HepG2 (cell line): Measurements from ENCODE around the gene BFAR. TPM values are rescaled to one million over a fixed set of nuclear protein-coding genes. Genes with fewer than 3 reads are reported as not detected.
"Not testable (repeated sequence)": the region's sequence is repeated elsewhere in the genome, so short reads cannot be mapped to it uniquely, and the experiment has no call there.

Experiments used
- ATAC-seq: fragments of 200-7000 bp; cut with Tn5 transposase; 3 replicates; pipeline ENCODE4 v1.9.1; 2020; ENCODE audit warnings: mild to moderate bottlenecking, moderate library complexity
- BruUV-seq: library from RNA; stranded (reverse); fragments of 400-500 nt; replicated peaks from 2 replicates; lab custom pipeline; 2021; lab: Mats Ljungman, UMichigan
- CTCF ChIA-PET: fragments of 300-600 bp; formaldehyde crosslinking; extraction: SDS; loops from one replicate; lab custom pipeline; 2021; ENCODE audit warnings: low total read pairs, inconsistent platforms, low intra/inter-chr PET ratio; lab: Yijun Ruan, JAX
- POLR2A ChIA-PET: fragments of 350-600 bp; sonication (Branson Sonifier 250); formaldehyde crosslinking; loops from one replicate; lab custom pipeline; 2020; ENCODE audit warnings: antibody characterized with exemption, inconsistent platforms; lab: Yijun Ruan, JAX
- DNase-seq: peaks from one replicate; pipeline ENCODE4 v3.0.0-alpha.2; 2015; ENCODE audit warnings: low spot score
- FAIRE-seq: peaks from 3 replicates; lab custom pipeline; 2011; peaks lifted over from hg19 to GRCh38; lab: Jason Lieb, UNC
- H2AFZ ChIP-seq: one replicate; pipeline ENCODE4 v1.6.1; 2011; ENCODE audit warnings: low read length, inconsistent platforms
- H3K27ac ChIP-seq: fragments of 300-600 bp; 3 replicates; pipeline ENCODE4 v1.8.0; 2011; ENCODE audit warnings: mixed run types, mild to moderate bottlenecking, mixed read lengths, low read length, inconsistent platforms; ENCODE audit not compliant: insufficient read depth; ENCODE audit errors: extremely low read length
- H3K27me3 ChIP-seq, 2 experiments: fragments of 200-600 bp in 1 of 2; 2 replicates in 1 of 2; 3 replicates in 1 of 2; pipeline versions ENCODE4 v1.6.0 to v1.8.0; 2011; ENCODE audit warnings: low read length in 2 of 2, mild to moderate bottlenecking in 2 of 2, moderate library complexity in 2 of 2, inconsistent platforms in 1 of 2; ENCODE audit not compliant: insufficient read depth in 2 of 2, control insufficient read depth in 1 of 2
- H3K36me3 ChIP-seq, 2 experiments: fragments of 200-600 bp in 1 of 2; replicated peaks in 1 of 2; 2 replicates in 1 of 2; 3 replicates in 1 of 2; pipeline versions ENCODE4 v1.5.1 to v1.8.0; 2011; ENCODE audit warnings: low read length in 2 of 2, inconsistent platforms in 1 of 2; ENCODE audit not compliant: insufficient read depth in 2 of 2, control insufficient read depth in 1 of 2
- H3K4me1 ChIP-seq: 2 replicates; pipeline ENCODE4 v1.5.1; 2012; ENCODE audit warnings: low read length, inconsistent platforms; ENCODE audit not compliant: insufficient read depth
- H3K4me2 ChIP-seq: 2 replicates; pipeline ENCODE4 v1.6.0; 2011; ENCODE audit warnings: low read depth, low read length, inconsistent platforms
- H3K4me3 ChIP-seq, 3 experiments: fragments of 200-600 bp in 1 of 3; sonication (generic), shearing (Covaris generic) in 1 of 3; replicated peaks in 1 of 3; 2 replicates each; pipeline ENCODE4 v1.5.1; 2011 to 2016; ENCODE audit warnings: low read length in 3 of 3, inconsistent platforms in 2 of 3, low read depth in 2 of 3, mild to moderate bottlenecking in 2 of 3, control low read depth in 1 of 3, mixed read lengths in 1 of 3; ENCODE audit not compliant: insufficient read depth in 1 of 3
- H3K79me2 ChIP-seq: one replicate; pipeline ENCODE4 v1.6.1; 2011; ENCODE audit warnings: low read length, inconsistent platforms; ENCODE audit not compliant: insufficient read depth
- H3K9ac ChIP-seq: 2 replicates; pipeline ENCODE4 v1.6.0; 2011; ENCODE audit warnings: mild to moderate bottlenecking, low read depth, low read length, inconsistent platforms; ENCODE audit not compliant: insufficient read depth
- H3K9me3 ChIP-seq: 2 replicates; pipeline ENCODE4 v1.5.1; 2012; ENCODE audit warnings: mild to moderate bottlenecking, low read length
- H4K20me1 ChIP-seq: 2 replicates; pipeline ENCODE4 v1.6.0; 2011; ENCODE audit warnings: inconsistent platforms, mild to moderate bottlenecking, low read length, moderate library complexity; ENCODE audit not compliant: insufficient read depth
- ZNF362 ChIP-seq: sonication (generic); formaldehyde crosslinking; IDR thresholded peaks from 2 replicates; pipeline ENCODE4 v1.4.0; 2020; ENCODE audit warnings: missing genetic modification reagents, mild to moderate bottlenecking, borderline replicate concordance
- ZNF460 ChIP-seq: sonication (generic); formaldehyde crosslinking; IDR thresholded peaks from 2 replicates; pipeline ENCODE4 v1.5.1; 2020; ENCODE audit warnings: missing genetic modification reagents, mild to moderate bottlenecking, borderline replicate concordance
- ZNF770 ChIP-seq: sonication (generic); formaldehyde crosslinking; IDR thresholded peaks from 2 replicates; pipeline ENCODE4 v1.5.0; 2020; ENCODE audit warnings: mild to moderate bottlenecking, missing genetic modification reagents
- WGBS: methylation state at CpG from one replicate; pipeline ENCODE4 v1.1.6; 2017; ENCODE audit warnings: low lambda C conversion rate; 5-methylcytosine and 5-hydroxymethylcytosine counted together
- in situ Hi-C: cut with HindIII; loops from 2 replicates; pipeline ENCODE4 v1.10.0; 2017; ENCODE audit warnings: low pct_unique_long_range_greater_than_20kb; ENCODE audit not compliant: extremely low pct_ligation_motif_present
- intact Hi-C: fragments of 100-400 bp; cut with micrococcal nuclease; formaldehyde crosslinking; loops from one replicate; pipeline ENCODE4 v1.10.0; 2022; ENCODE audit not compliant: unreplicated experiment
- polyA plus RNA-seq, 8 experiments: library from polyadenylated mRNA; depleted of rRNA in 3 of 8; stranded (reverse) in 7 of 8; unstranded in 1 of 8; fragments of >200 nt; fragmentation: Illumina TruSeq in 4 of 8; extraction: Trizol in 4 of 8; gene quantifications; 2 replicates each; pipeline versions ENCODE4 v1.2.1 to v1.2.3, GENCODE V29; 2011 to 2016; ENCODE audit warnings: low read depth in 4 of 8, missing spikeins in 1 of 8, mixed read lengths in 1 of 8; ENCODE audit not compliant: insufficient read depth in 1 of 8
- total RNA-seq, 5 experiments: library from RNA; depleted of rRNA; stranded (reverse); fragments of >200 nt; fragmentation: Illumina TruSeq; extraction: Trizol; gene quantifications; 2 replicates each; pipeline ENCODE4 v1.2.3, GENCODE V29; 2016; ENCODE audit warnings: low read depth in 1 of 5

The BFAR gene
- total and polyA plus RNA-seq, 2 of the 13 experiments (the other 11 are each of a cell fraction or from before 2014, with no cell fraction given) = 96.9 to 120 TPM

GRCh38 chr16:14685870-14686793 lies 53.4 kb downstream of the BFAR start:
- H3K4me1 ChIP-seq, H3K27me3 ChIP-seq, BruUV-seq, H3K79me2 ChIP-seq, H3K4me3 ChIP-seq, H3K9me3 ChIP-seq, CTCF ChIA-PET, H3K9ac ChIP-seq, ATAC-seq, H3K27ac ChIP-seq, H4K20me1 ChIP-seq, DNase-seq, H3K36me3 ChIP-seq, FAIRE-seq, POLR2A ChIA-PET, in situ Hi-C loops, intact Hi-C loops: not testable (repeated sequence)
- H2AFZ ChIP-seq = peak overlapping the region; percentile 55
- TF ChIP-seq ZNF460 (CRISPR knock-in tag) (peak; percentile 13; the same call in 1 of the 2 replicates), ZNF362 (0 out of 2 replicates have a peak, but pooled peaks have one; percentile 14), ZNF770 (peak; percentile 90)
- peak overlapping the region; percentile 1; the same call in 1 of the 2 replicates for H3K4me2 ChIP-seq
- 35% methylated on average over 15 of the region's 15 CpGs for WGBS

GRCh38 chr16:14694129-14694528 lies 61.4 kb downstream of the BFAR start, which contains the start of gene PLA2G10:
Gene PLA2G10 (minus strand): TSS chr16:14694308. CDS start chr16:14694229, 79 bp downstream.
- H3K9me3 ChIP-seq, BruUV-seq, FAIRE-seq, H3K36me3 ChIP-seq, CTCF ChIA-PET, H3K27me3 ChIP-seq, H3K4me1 ChIP-seq, H3K9ac ChIP-seq, H3K79me2 ChIP-seq, H3K4me3 ChIP-seq, H3K4me2 ChIP-seq, in situ Hi-C loops, H2AFZ ChIP-seq, POLR2A ChIA-PET, H4K20me1 ChIP-seq, intact Hi-C loops, DNase-seq, H3K27ac ChIP-seq: not testable (repeated sequence)
- no CpG with 5 or more reads among the region's 28 CpGs for WGBS
- ATAC-seq = peak; percentile 52

- peak; percentile 5; the same call in 1 of the 3 replicates for ATAC-seq
- WGBS = 2% methylated on average over 3 of the region's 7 CpGs
- H3K27ac ChIP-seq, H3K9ac ChIP-seq, H3K4me3 ChIP-seq, CTCF ChIA-PET, intact Hi-C loops, H3K9me3 ChIP-seq, H3K4me2 ChIP-seq, DNase-seq, in situ Hi-C loops, H3K4me1 ChIP-seq, POLR2A ChIA-PET, H4K20me1 ChIP-seq, H3K36me3 ChIP-seq, H2AFZ ChIP-seq, H3K79me2 ChIP-seq, BruUV-seq, H3K27me3 ChIP-seq: not testable (repeated sequence)
- peak; percentile 67 for FAIRE-seq
Observed at GRCh38 chr16:14701859-14702258, 69.1 kb downstream of the BFAR start.
